Liver (tissue), 9 donors: Measurements from ENCODE around the gene MCU. TPM values are rescaled to one million over a fixed set of nuclear protein-coding genes. Genes with fewer than 3 reads are reported as not detected.
A peak's percentile ranks its signal among the peaks of the same experiment; 100 is the strongest.

Experiments
- DNase-seq: peaks from one replicate; pipeline ENCODE4 v3.0.0-alpha.2; 2017; ENCODE audit warnings: low spot score
- H3K27ac ChIP-seq, 2 donors: one replicate each; pipeline ENCODE4 v1.7.0; 2013; ENCODE audit warnings: inconsistent platforms in 2 of 2, low read length in 2 of 2, control low read depth in 1 of 2, low read depth in 1 of 2, mild to moderate bottlenecking in 1 of 2
- H3K27me3 ChIP-seq, 4 donors: one replicate each; pipeline versions ENCODE4 v1.6.1 to v1.7.0; 2013; ENCODE audit warnings: low read length in 3 of 4, inconsistent platforms in 1 of 4, mild to moderate bottlenecking in 1 of 4, moderate library complexity in 1 of 4; ENCODE audit not compliant: control insufficient read depth in 4 of 4, insufficient read depth in 4 of 4
- H3K36me3 ChIP-seq, 4 donors: one replicate each; pipeline versions ENCODE4 v1.6.1 to v1.7.0; 2013; ENCODE audit warnings: low read length in 3 of 4, mild to moderate bottlenecking in 3 of 4, low read depth in 1 of 4, moderate library complexity in 1 of 4; ENCODE audit not compliant: control insufficient read depth in 4 of 4, insufficient read depth in 3 of 4
- H3K4me1 ChIP-seq, 4 donors: one replicate each; pipeline versions ENCODE4 v1.6.1 to v1.7.0; 2013; ENCODE audit warnings: low read length in 3 of 4, mild to moderate bottlenecking in 3 of 4, moderate library complexity in 1 of 4; ENCODE audit not compliant: control insufficient read depth in 4 of 4, insufficient read depth in 4 of 4
- H3K4me3 ChIP-seq, 3 donors: one replicate each; pipeline versions ENCODE4 v1.6.1 to v1.7.0; 2013; ENCODE audit warnings: low read length in 3 of 3, control low read depth in 1 of 3, low read depth in 1 of 3, mild to moderate bottlenecking in 1 of 3
- H3K9ac ChIP-seq, 2 donors: one replicate each; pipeline ENCODE4 v1.7.0; 2013; ENCODE audit warnings: low read length in 2 of 2, mild to moderate bottlenecking in 2 of 2, moderate library complexity in 2 of 2, control low read depth in 1 of 2, low read depth in 1 of 2
- H3K9me3 ChIP-seq, 4 donors: one replicate each; pipeline versions ENCODE4 v1.6.1 to v1.7.0; 2013; ENCODE audit warnings: low read length in 3 of 4; ENCODE audit not compliant: control insufficient read depth in 4 of 4
- ATF3 ChIP-seq: IDR thresholded peaks from 2 replicates; pipeline ENCODE4 v1.6.1; 2016; ENCODE audit warnings: antibody characterized with exemption
- CTCF ChIP-seq: fragments of 150-350 bp; IDR thresholded peaks from 2 replicates; pipeline ENCODE4 v1.5.1; 2017; ENCODE audit warnings: improper control_type of control experiment, low read depth, low read length; ENCODE audit not compliant: missing input control
- EGR1 ChIP-seq, 2 donors: IDR thresholded peaks; 2 replicates each; pipeline ENCODE4 v1.6.1; 2016 to 2018; ENCODE audit warnings: antibody characterized with exemption in 2 of 2, low read depth in 2 of 2
- FOXA1 ChIP-seq: IDR thresholded peaks from 2 replicates; pipeline ENCODE4 v1.6.1; 2016; ENCODE audit warnings: antibody characterized with exemption
- FOXA2 ChIP-seq: IDR thresholded peaks from 2 replicates; pipeline ENCODE4 v1.6.1; 2016; ENCODE audit warnings: antibody characterized with exemption
- GABPA ChIP-seq, 2 donors: IDR thresholded peaks in 1 of 2; conservative IDR thresholded peaks in 1 of 2; 2 replicates each; pipeline ENCODE4 v1.6.1; 2016; ENCODE audit warnings: antibody characterized with exemption in 2 of 2, mild to moderate bottlenecking in 1 of 2, moderate library complexity in 1 of 2
- HNF4A ChIP-seq, 2 donors: conservative IDR thresholded peaks; 2 replicates each; pipeline ENCODE4 v1.6.1; 2016; ENCODE audit warnings: antibody characterized with exemption in 2 of 2, mild to moderate bottlenecking in 2 of 2
- HNF4G ChIP-seq: IDR thresholded peaks from 2 replicates; pipeline ENCODE4 v1.6.1; 2016; ENCODE audit warnings: antibody characterized with exemption
- JUND ChIP-seq, 2 donors: IDR thresholded peaks; 2 replicates each; pipeline ENCODE4 v1.6.1; 2016; ENCODE audit warnings: antibody characterized with exemption in 2 of 2
- MAX ChIP-seq: IDR thresholded peaks from 2 replicates; pipeline ENCODE4 v1.6.1; 2016; ENCODE audit warnings: antibody characterized with exemption
- NR2F2 ChIP-seq: IDR thresholded peaks from 2 replicates; pipeline ENCODE4 v1.6.1; 2016; ENCODE audit warnings: antibody characterized with exemption
- RAD21 ChIP-seq, 2 donors: IDR thresholded peaks; 2 replicates each; pipeline ENCODE4 v1.6.1; 2016; ENCODE audit warnings: antibody characterized with exemption in 2 of 2, mild to moderate bottlenecking in 2 of 2
- REST ChIP-seq: IDR thresholded peaks from 2 replicates; pipeline ENCODE4 v1.6.1; 2016; ENCODE audit warnings: antibody characterized with exemption, mild to moderate bottlenecking
- RXRA ChIP-seq, 2 donors: IDR thresholded peaks; 2 replicates each; pipeline ENCODE4 v1.6.1; 2017 to 2018; ENCODE audit warnings: antibody characterized with exemption in 2 of 2, mild to moderate bottlenecking in 1 of 2
- SP1 ChIP-seq: IDR thresholded peaks from 2 replicates; pipeline ENCODE4 v1.6.1; 2018; ENCODE audit warnings: antibody characterized with exemption, mild to moderate bottlenecking
- TAF1 ChIP-seq: conservative IDR thresholded peaks from 2 replicates; pipeline ENCODE4 v1.6.1; 2016; ENCODE audit warnings: antibody characterized with exemption, mild to moderate bottlenecking
- YY1 ChIP-seq: IDR thresholded peaks from 2 replicates; pipeline ENCODE4 v1.6.1; 2016; ENCODE audit warnings: antibody characterized with exemption, mild to moderate bottlenecking
- ZBTB33 ChIP-seq: IDR thresholded peaks from 2 replicates; pipeline ENCODE4 v1.6.1; 2016; ENCODE audit warnings: antibody characterized with exemption
- WGBS: extraction: QIAGEN DNeasy Blood & Tissue Kit; methylation state at CpG from one replicate; pipeline ENCODE4 v1.1.7; 2013; 5-methylcytosine and 5-hydroxymethylcytosine counted together
- polyA plus RNA-seq, 2 donors: library from polyadenylated mRNA; stranded (reverse) in 1 of 2; unstranded in 1 of 2; fragments of 200-250 nt in 1 of 2; fragments of >200 nt in 1 of 2; fragmentation: Nextera tagmentation in 1 of 2; extraction: Ambion mirVana in 1 of 2; gene quantifications; one replicate each; pipeline versions ENCODE4 v1.2.1 to v1.2.3, GENCODE V29; 2013 to 2015
- total RNA-seq, 2 donors: library from RNA; depleted of rRNA; stranded (reverse); fragments of >200 nt; gene quantifications; one replicate each; pipeline ENCODE4 v1.2.3, GENCODE V29; 2014
- donor health status: healthy.
- donor health status: healthy.
- donor health status: healthy.
- donor health status: healthy.
- donor health status: healthy.

Gene MCU
- total and polyA plus RNA-seq, 4 donors: 6.4 to 13.0 (median 8.8) TPM

- peaks cover 0 to 6% (median under 1%) of the 10 kb centered on the region in 4 donors for H3K4me1 ChIP-seq
- DNase-seq: peak; percentile 35
- H3K9ac ChIP-seq: no peak overlapping the region
- H3K9me3 ChIP-seq: no peaks in the 10 kb centered on the region
- no peaks in the 10 kb centered on the region for H3K27me3 ChIP-seq
- H3K4me3 ChIP-seq: no peak overlapping the region
- no peaks in the 10 kb centered on the region for H3K36me3 ChIP-seq
- H3K27ac ChIP-seq: no peak overlapping the region
- TF ChIP-seq RAD21 (IDR thresholded peaks at IDR 0.05): peak in 1 of 2 donors; percentile 7
- no peak for TF ChIP-seq HNF4G
- 77% methylated on average over 7 of the region's 7 CpGs for WGBS
These were observed 92.8 kb downstream of the MCU start for GRCh38 chr10:72784551-72785351.

GRCh38 chr10:72785409-72785808 lies 93.5 kb downstream of the MCU start:
- 85% methylated on average over 2 of the region's 2 CpGs for WGBS
- Histone ChIP-seq H3K4me3 (no peak overlapping the region), H3K4me1 (peaks cover 0 to 6% (median under 1%) of the 10 kb centered on the region in 4 donors), H3K36me3 (no peaks in the 10 kb centered on the region), H3K9me3 (no peaks in the 10 kb centered on the region), H3K27me3 (no peaks in the 10 kb centered on the region), H3K27ac (no peak overlapping the region), H3K9ac (no peak overlapping the region)
- TF ChIP-seq NR2F2 (no peak), FOXA2 (no peak), CTCF (no peak), SP1 (no peak), REST (no peak), YY1 (no peak), HNF4G (no peak), GABPA (IDR thresholded peaks at IDR 0.05 in 1 of 2, conservative IDR thresholded peaks at IDR 0.05 in 1 of 2) (no peak), HNF4A (conservative IDR thresholded peaks at IDR 0.05) (no peak), MAX (no peak), ATF3 (no peak), JUND (IDR thresholded peaks at IDR 0.05) (no peak), TAF1 (no peak), ZBTB33 (no peak), FOXA1 (no peak), RXRA (IDR thresholded peaks at IDR 0.05) (no peak), RAD21 (IDR thresholded peaks at IDR 0.05) (no peak), EGR1 (IDR thresholded peaks at IDR 0.05; ENCODE audit: low read depth in 2 of 2) (no peak)
- DNase-seq: no peak
